Measurements from ENCODE around the gene ALOX12B.
A peak's percentile ranks its signal among the peaks of the same experiment; 100 is the strongest.
"Not testable (repeated sequence)": the region's sequence is repeated elsewhere in the genome, so short reads cannot be mapped to it uniquely, and the experiment has no call there.

The ALOX12B gene

GRCh38 chr17:8119581-8120519 is 32.3 kb upstream of the ALOX12B start:
- DNase-seq = peak in 53 of 56 donors; percentile 23 to 92 (median 71)

- peak; percentile 48 to 93 (median 81) for DNase-seq
Measured at GRCh38 chr17:8118769-8119580, 31.5 kb upstream of the ALOX12B start.

GRCh38 chr17:8117980-8118768 is 30.7 kb upstream of the ALOX12B start, which contains the start of gene ALOXE3:
TSS of gene ALOXE3 (minus strand) at chr17:8118514. CDS start at chr17:8117990, 524 bp downstream.
- peak in 13 of 56 donors; percentile 21 to 79 (median 55) for DNase-seq

- DNase-seq = no peak
Measured at GRCh38 chr17:8117367-8117979, 30.0 kb upstream of the ALOX12B start.

GRCh38 chr17:8116776-8117175 is 29.3 kb upstream of the ALOX12B start:
- no peak for DNase-seq

GRCh38 chr17:8110907-8111306 is 23.4 kb upstream of the ALOX12B start:
- no peak for DNase-seq

- DNase-seq = no peak
Measured at GRCh38 chr17:8110456-8110804, 22.9 kb upstream of the ALOX12B start.

- DNase-seq = peak in 7 of 56 donors; percentile 3 to 38 (median 12)
Measured at GRCh38 chr17:8109661-8110455, 22.3 kb upstream of the ALOX12B start.

GRCh38 chr17:8108972-8109660 is 21.6 kb upstream of the ALOX12B start:
- no peak for DNase-seq

GRCh38 chr17:8106980-8107379 is 19.5 kb upstream of the ALOX12B start:
- not testable (repeated sequence) for DNase-seq

- DNase-seq = no peak
Measured at GRCh38 chr17:8105957-8106398, 18.5 kb upstream of the ALOX12B start.

GRCh38 chr17:8104911-8105310 is 17.4 kb upstream of the ALOX12B start:
- no peak for DNase-seq

GRCh38 chr17:8103549-8103948 is 16.0 kb upstream of the ALOX12B start:
- DNase-seq = no peak

GRCh38 chr17:8101721-8102120 is 14.2 kb upstream of the ALOX12B start:
- DNase-seq = no peak

GRCh38 chr17:8100763-8101162 is 13.2 kb upstream of the ALOX12B start:
- DNase-seq = no peak

- no peak for DNase-seq
Measured at GRCh38 chr17:8100111-8100510, 12.6 kb upstream of the ALOX12B start.

- DNase-seq = no peak
Measured at GRCh38 chr17:8096541-8096940, 9.0 kb upstream of the ALOX12B start.

- no peak for DNase-seq
Measured at GRCh38 chr17:8095361-8095760, 7.8 kb upstream of the ALOX12B start.

- DNase-seq = no peak
Measured at GRCh38 chr17:8091033-8091687, 3.6 kb upstream of the ALOX12B start.

All from nucleus accumbens (tissue), 56 donors.